Progenitor cell of endocrine pancreas (in vitro differentiated cells): Measurements from ENCODE around the gene DAB1. TPM values are rescaled to one million over a fixed set of nuclear protein-coding genes. Genes with fewer than 3 reads are reported as not detected.

Experiments
- DNase-seq: peaks from one replicate; pipeline ENCODE4 v3.0.0; 2021; ENCODE audit warnings: low spot score; ENCODE audit not compliant: unreplicated experiment
- H3K27ac Mint-ChIP-seq: 2 replicates; pipeline ENCODE4 v1.8.0; 2021; ENCODE audit warnings: mild to moderate bottlenecking, moderate library complexity, mixed read lengths
- H3K27me3 Mint-ChIP-seq: 2 replicates; pipeline ENCODE4 v1.8.0; 2021; ENCODE audit warnings: mixed read lengths
- H3K36me3 Mint-ChIP-seq: 2 replicates; pipeline ENCODE4 v1.8.0; 2022; ENCODE audit warnings: mixed read lengths; ENCODE audit not compliant: insufficient read depth
- H3K4me1 Mint-ChIP-seq: 2 replicates; pipeline ENCODE4 v1.8.0; 2021; ENCODE audit warnings: low read depth, mixed read lengths
- H3K4me3 Mint-ChIP-seq: 2 replicates; pipeline ENCODE4 v1.8.0; 2021; ENCODE audit warnings: low read depth, mild to moderate bottlenecking, moderate library complexity, mixed read lengths
- H3K9me3 Mint-ChIP-seq: 2 replicates; pipeline ENCODE4 v1.8.0; 2021; ENCODE audit warnings: low read depth, mixed read lengths
- total RNA-seq: library from RNA; stranded (reverse); gene quantifications from 2 replicates; pipeline ENCODE4 v1.2.1, GENCODE V29; 2021
- TF ChIP-seq, protein P1 (sequence below): fragments of 200-600 bp; sonication (generic); IDR thresholded peaks from one replicate; pipeline ENCODE4 v1.5.0; 2021; ENCODE audit warnings: antibody characterized with exemption, mild to moderate bottlenecking; ENCODE audit not compliant: unreplicated experiment

The DAB1 gene
- total RNA-seq, 1 donor from 2014 or later, result 4.8 TPM

- Mint-ChIP-seq H3K4me1 (no peaks in the 10 kb centered on the region), H3K4me3 (no peak overlapping the region), H3K27me3 (peaks cover 26% of the 10 kb centered on the region), H3K27ac (no peak overlapping the region), H3K36me3 (no peaks in the 10 kb centered on the region), H3K9me3 (no peaks in the 10 kb centered on the region)
- no peak for DNase-seq
- TF ChIP-seq, protein P1, sequence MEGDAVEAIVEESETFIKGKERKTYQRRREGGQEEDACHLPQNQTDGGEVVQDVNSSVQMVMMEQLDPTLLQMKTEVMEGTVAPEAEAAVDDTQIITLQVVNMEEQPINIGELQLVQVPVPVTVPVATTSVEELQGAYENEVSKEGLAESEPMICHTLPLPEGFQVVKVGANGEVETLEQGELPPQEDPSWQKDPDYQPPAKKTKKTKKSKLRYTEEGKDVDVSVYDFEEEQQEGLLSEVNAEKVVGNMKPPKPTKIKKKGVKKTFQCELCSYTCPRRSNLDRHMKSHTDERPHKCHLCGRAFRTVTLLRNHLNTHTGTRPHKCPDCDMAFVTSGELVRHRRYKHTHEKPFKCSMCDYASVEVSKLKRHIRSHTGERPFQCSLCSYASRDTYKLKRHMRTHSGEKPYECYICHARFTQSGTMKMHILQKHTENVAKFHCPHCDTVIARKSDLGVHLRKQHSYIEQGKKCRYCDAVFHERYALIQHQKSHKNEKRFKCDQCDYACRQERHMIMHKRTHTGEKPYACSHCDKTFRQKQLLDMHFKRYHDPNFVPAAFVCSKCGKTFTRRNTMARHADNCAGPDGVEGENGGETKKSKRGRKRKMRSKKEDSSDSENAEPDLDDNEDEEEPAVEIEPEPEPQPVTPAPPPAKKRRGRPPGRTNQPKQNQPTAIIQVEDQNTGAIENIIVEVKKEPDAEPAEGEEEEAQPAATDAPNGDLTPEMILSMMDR, result no peak
Measured at GRCh38 chr1:57007948-57008347, 415.9 kb downstream of the DAB1 start.

- H3K27ac Mint-ChIP-seq, result no peak overlapping the region
Measured at GRCh38 chr1:57007472-57007871, 416.4 kb downstream of the DAB1 start.

GRCh38 chr1:57003398-57004139 is 420.3 kb downstream of the DAB1 start:
- H3K27me3 Mint-ChIP-seq, result peaks cover 14% of the 10 kb centered on the region
- H3K27ac Mint-ChIP-seq, result no peak overlapping the region
- TF ChIP-seq, protein P1, result no peak
- H3K4me1 Mint-ChIP-seq, result no peaks in the 10 kb centered on the region
- H3K4me3 Mint-ChIP-seq, result no peak overlapping the region
- H3K9me3 Mint-ChIP-seq, result no peaks in the 10 kb centered on the region
- no peak for DNase-seq
- H3K36me3 Mint-ChIP-seq, result no peaks in the 10 kb centered on the region

More at GRCh38 chr1:57007472-57007871, 416.4 kb downstream of the DAB1 start:
- TF ChIP-seq, protein P1, result no peak
- Mint-ChIP-seq H3K4me3 (no peak overlapping the region), H3K27me3 (peaks cover 26% of the 10 kb centered on the region), H3K9me3 (no peaks in the 10 kb centered on the region), H3K4me1 (no peaks in the 10 kb centered on the region), H3K36me3 (no peaks in the 10 kb centered on the region)
- DNase-seq, result no peak

GRCh38 chr1:56995414-56996100 is 428.3 kb downstream of the DAB1 start:
- H3K36me3 Mint-ChIP-seq, result no peaks in the 10 kb centered on the region
- no peak overlapping the region for H3K27ac Mint-ChIP-seq
- H3K9me3 Mint-ChIP-seq, result no peaks in the 10 kb centered on the region
- DNase-seq, result no peak
- H3K27me3 Mint-ChIP-seq, result peaks cover 5% of the 10 kb centered on the region
- H3K4me1 Mint-ChIP-seq, result peaks cover 7% of the 10 kb centered on the region
- H3K4me3 Mint-ChIP-seq, result no peak overlapping the region
- TF ChIP-seq, protein P1, result no peak

GRCh38 chr1:56993475-56993874 is 430.4 kb downstream of the DAB1 start:
- TF ChIP-seq, protein P1, result no peak
- no peak for DNase-seq
- Mint-ChIP-seq H3K9me3 (no peaks in the 10 kb centered on the region), H3K27me3 (peaks cover 5% of the 10 kb centered on the region), H3K4me3 (no peak overlapping the region), H3K27ac (no peak overlapping the region), H3K36me3 (no peaks in the 10 kb centered on the region), H3K4me1 (peaks cover 7% of the 10 kb centered on the region)
